IPS-20b (cell line): ENCODE data around the gene ZNF500.
A peak's percentile ranks its signal among the peaks of the same experiment; 100 is the strongest.

Experiments
- H3K27ac ChIP-seq: one replicate; pipeline ENCODE4 v1.5.1; 2013; ENCODE audit warnings: low read length
- H3K27me3 ChIP-seq: 2 replicates; pipeline ENCODE4 v1.6.1; 2013; ENCODE audit warnings: mild to moderate bottlenecking, low read length, inconsistent platforms; ENCODE audit not compliant: insufficient read depth
- H3K36me3 ChIP-seq: 2 replicates; pipeline ENCODE4 v1.6.1; 2013; ENCODE audit warnings: low read depth, mild to moderate bottlenecking, inconsistent platforms, low read length, moderate library complexity; ENCODE audit not compliant: insufficient read depth
- H3K4me1 ChIP-seq: 2 replicates; pipeline ENCODE4 v1.6.1; 2013; ENCODE audit warnings: mild to moderate bottlenecking, control low read depth, inconsistent platforms, low read length, moderate library complexity; ENCODE audit not compliant: insufficient read depth
- H3K4me3 ChIP-seq: 2 replicates; pipeline ENCODE4 v1.5.1; 2013; ENCODE audit warnings: mild to moderate bottlenecking, low read length, inconsistent platforms
- H3K9ac ChIP-seq: 2 replicates; pipeline ENCODE4 v1.6.1; 2013; ENCODE audit warnings: low read depth, mild to moderate bottlenecking, inconsistent platforms, low read length, moderate library complexity
- H3K9me3 ChIP-seq: 2 replicates; pipeline ENCODE4 v1.6.1; 2013; ENCODE audit warnings: mild to moderate bottlenecking, low read depth, low read length, inconsistent platforms; ENCODE audit not compliant: insufficient read depth

ZNF500 gene

DNA sequence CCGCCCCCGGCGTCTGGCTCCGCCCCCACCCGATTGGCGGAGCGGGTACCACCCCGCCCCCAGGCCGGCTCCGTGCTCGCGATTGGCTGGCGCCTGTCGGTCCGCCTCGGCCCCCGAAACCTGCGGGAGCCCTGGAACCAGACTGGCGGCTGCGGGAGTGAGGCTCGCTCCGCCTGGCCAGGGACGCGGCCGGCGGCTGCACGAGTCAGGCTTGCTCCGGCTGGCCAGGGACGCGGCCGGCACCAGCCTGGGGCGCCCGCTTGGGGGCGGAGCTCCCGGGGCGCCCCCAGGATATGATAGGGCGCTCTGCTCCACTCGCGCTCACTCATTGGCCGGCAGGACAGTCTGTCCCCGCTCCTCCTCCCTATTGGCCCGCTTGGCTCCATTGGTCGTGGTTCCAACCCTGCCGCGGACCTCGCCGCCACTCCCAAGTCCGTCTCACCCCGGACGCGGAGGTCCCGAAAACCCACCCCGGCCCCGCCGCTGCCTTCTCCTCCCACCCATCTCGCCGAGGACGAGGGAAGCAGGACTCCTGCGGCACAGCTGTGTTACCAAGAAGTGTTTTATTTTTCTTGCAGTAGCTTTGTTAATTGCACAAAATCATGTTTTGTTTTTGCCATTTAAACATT, 35.8 kb upstream of the ZNF500 start:
- peaks cover 38% of the 10 kb centered on the region for H3K36me3 ChIP-seq
- no peak overlapping the region for H3K27ac ChIP-seq
- H3K4me1 ChIP-seq = peaks cover 13% of the 10 kb centered on the region
- H3K9me3 ChIP-seq = no peaks in the 10 kb centered on the region
- peak overlapping the region; percentile 72 for H3K4me3 ChIP-seq
- peak overlapping the region; percentile 71; the same call in 1 of the 2 replicates for H3K9ac ChIP-seq
- H3K27me3 ChIP-seq = no peaks in the 10 kb centered on the region

DNA sequence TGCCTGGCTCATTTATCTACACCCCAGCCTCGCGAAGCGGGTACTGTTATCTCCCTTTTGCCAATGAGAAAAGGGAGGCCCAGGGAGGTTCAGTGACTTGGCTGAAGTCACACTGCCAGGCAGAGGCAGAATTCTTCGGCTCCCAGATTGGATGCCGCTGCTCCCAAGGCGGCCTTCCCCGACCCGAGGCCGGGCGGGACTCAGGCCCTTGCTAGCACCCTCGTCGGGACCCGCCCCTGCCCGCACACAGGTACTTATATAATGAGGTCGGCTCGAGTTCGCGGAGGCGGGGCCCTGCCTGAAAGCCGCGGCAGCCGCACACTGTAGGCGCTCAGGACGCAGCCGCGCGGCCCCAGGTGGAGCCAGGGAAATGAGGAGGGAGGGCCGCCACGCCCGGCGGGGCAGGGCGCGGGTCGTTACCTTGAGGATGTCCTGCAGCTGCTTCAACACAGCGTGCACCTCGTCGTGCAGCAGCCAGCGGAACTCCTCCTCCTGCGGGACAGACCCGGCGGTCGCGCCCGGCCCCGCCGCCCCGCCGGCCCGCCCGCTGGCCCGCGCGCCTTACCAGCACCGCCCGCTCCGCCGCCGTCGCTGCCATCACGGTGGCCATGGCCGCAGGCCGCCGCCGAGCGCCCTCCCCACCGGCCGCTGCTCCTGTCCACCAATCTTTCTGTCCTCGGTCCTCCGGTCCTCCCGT, 35.1 kb upstream of the ZNF500 start, which contains the start of gene ROGDI:
ROGDI (minus strand) TSS at position 672 of the 697 bp plus-strand sequence; CDS start at position 610, 62 bp downstream.
- H3K36me3 ChIP-seq = peaks cover 35% of the 10 kb centered on the region
- H3K9ac ChIP-seq = peak within 1 kb of the TSS; percentile 71; the same call in 1 of the 2 replicates
- H3K4me3 ChIP-seq = peak within 1 kb of the TSS; percentile 72
- peaks cover 13% of the 10 kb centered on the region for H3K4me1 ChIP-seq
- no peaks in the 10 kb centered on the region for H3K9me3 ChIP-seq
- H3K27ac ChIP-seq = no peak within 1 kb of the TSS
- H3K27me3 ChIP-seq = no peaks in the 10 kb centered on the region

DNA sequence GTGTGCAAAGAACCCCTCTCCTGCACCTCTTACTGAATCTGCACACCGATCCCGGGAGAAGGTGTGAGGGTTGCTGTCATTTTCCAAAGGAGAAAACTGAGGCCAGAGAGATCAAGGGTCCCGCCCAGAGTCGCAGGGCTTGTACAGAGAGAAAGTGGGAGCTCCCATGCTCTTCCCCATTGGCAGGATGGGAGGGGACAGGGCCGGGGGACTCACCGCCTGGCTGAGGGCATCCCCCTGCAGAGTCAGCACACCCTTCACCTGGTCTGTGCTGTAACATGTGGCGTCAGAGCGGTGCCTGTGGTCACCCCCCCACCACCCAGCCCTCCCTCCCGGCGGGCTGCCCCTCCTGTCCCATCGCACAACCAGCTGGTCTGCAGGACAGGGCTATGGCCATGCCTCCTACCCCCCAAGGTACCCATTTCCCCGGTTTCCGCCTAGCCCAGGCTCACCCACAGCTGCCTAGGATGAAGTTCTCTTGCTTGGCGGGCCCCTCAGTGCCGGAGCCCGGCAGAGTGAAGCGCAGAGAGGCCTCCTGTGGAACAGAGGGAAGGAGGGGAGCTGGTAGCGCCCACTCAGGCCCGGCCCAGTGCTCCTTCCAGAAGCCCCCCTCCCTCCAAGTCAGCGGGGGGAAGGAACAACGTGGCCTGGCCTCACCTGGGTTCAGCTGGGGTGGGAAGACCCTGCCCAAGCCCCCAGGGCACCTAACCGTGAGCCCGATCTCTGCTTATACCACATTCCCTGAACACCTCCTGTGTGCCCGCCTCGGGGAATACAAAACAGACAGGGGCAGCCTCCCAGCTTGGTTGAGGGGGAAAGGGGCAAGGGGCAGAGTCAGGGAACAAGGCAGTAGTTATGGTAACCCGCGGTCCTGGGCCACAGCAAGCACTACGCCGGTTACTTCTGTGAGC, 34.3 kb upstream of the ZNF500 start:
- Histone ChIP-seq H3K9ac (peak overlapping the region; percentile 64), H3K4me3 (peak overlapping the region; percentile 72), H3K27me3 (no peaks in the 10 kb centered on the region), H3K4me1 (peaks cover 13% of the 10 kb centered on the region), H3K9me3 (no peaks in the 10 kb centered on the region), H3K27ac (no peak overlapping the region), H3K36me3 (peaks cover 30% of the 10 kb centered on the region)

DNA sequence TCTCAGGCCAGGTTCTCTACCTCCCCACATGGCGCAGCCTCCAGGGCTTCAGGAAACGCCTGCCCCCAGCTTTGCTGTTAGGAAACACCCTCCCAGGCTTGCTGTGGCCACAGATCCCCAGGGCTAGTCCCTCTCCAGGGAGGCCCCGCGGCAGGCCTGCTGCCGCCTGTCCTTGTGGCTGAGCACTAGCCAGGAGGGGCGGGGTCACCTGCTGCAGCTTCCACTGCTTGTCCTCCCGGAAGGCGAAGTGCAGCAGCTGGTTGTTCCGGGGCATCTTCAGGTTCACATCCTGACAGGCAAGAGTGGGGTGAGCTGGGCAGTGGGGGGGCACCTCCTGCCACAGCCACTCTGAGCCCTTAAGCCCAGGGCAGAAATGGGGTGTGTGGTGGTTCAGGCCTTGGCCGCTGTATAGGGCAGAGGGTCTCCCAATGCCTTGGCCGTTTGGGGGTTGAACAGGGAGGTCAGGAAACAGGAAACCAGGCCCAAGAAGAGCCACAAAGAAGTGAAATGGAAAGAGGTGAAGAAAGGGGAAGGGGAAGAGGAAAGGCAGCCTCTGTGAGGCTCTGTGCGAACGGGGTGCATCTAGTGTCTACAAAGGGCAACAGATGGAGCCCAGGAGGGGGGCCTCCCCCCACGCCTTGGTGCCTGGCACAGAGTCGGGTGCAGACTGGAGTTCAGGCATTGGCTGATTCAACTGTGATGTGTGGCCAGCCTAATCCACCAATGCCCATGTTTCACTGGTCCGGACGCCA, 33.5 kb upstream of the ZNF500 start:
- Histone ChIP-seq H3K27ac (no peak overlapping the region), H3K27me3 (no peaks in the 10 kb centered on the region), H3K4me3 (peak overlapping the region; percentile 72; the same call in 1 of the 2 replicates), H3K9ac (no peak overlapping the region), H3K9me3 (no peaks in the 10 kb centered on the region), H3K4me1 (peaks cover 13% of the 10 kb centered on the region), H3K36me3 (peaks cover 25% of the 10 kb centered on the region)

DNA sequence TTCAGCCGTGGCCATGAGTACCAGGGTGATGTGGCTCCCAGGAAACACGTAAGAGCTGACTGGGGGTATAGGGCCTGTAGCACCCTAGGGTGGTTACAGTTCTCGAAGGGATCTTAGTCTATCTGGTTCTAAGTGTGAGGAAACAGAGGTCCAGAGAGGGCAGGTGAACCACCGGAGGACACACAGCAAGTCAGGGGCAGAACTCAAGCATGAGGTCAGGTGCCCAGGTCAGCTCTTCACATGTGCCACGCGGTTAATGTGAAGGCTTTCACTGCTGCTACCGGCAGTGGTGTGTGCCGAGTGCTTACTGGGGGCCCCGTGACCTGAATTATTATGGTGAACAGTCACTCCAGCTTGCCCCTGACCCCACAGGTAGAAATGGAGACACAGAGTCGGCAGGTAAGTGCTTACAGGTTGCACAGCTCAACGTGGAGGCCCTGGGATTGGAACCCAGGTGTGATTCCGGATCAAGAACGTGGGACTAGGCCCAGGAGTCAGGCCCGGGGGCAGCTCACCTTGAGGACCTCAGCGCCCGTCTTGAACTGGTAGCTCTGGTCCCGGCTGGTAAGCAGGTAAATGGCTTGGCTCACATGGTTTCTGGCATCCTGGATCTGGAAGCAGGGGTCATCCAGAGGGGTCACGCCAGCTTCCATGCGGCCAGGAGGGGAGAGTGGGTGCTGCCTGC, 32.4 kb upstream of the ZNF500 start:
- Histone ChIP-seq H3K36me3 (peaks cover 13% of the 10 kb centered on the region; the same call in 1 of the 2 replicates), H3K27me3 (no peaks in the 10 kb centered on the region), H3K27ac (no peak overlapping the region), H3K4me1 (peaks cover 13% of the 10 kb centered on the region), H3K9ac (no peak overlapping the region), H3K9me3 (no peaks in the 10 kb centered on the region), H3K4me3 (no peak overlapping the region)

DNA sequence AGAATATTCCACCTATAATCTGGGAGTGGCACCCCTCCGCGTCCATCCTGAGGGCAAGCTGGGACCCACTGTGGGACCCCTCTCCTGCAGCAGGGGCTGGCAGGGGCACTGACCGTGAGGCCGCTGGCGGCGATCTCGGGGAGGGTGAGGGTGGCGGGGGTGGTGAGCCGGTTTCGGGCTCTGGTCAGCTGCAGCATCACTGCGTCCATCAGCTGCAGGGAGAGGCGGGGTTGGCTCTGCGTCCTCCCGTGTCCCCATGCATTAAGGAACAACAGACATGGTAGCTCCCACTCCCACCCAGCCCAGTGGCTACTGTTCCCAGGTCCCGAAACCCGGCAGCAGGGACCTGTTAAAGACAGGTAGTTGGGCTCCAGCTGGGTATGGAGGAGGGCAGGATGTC, 31.5 kb upstream of the ZNF500 start:
- H3K27me3 ChIP-seq = no peaks in the 10 kb centered on the region
- H3K27ac ChIP-seq = no peak overlapping the region
- no peaks in the 10 kb centered on the region for H3K9me3 ChIP-seq
- H3K36me3 ChIP-seq = peaks cover 11% of the 10 kb centered on the region; the same call in 1 of the 2 replicates
- no peak overlapping the region for H3K9ac ChIP-seq
- H3K4me3 ChIP-seq = no peak overlapping the region
- H3K4me1 ChIP-seq = peaks cover 9% of the 10 kb centered on the region

DNA sequence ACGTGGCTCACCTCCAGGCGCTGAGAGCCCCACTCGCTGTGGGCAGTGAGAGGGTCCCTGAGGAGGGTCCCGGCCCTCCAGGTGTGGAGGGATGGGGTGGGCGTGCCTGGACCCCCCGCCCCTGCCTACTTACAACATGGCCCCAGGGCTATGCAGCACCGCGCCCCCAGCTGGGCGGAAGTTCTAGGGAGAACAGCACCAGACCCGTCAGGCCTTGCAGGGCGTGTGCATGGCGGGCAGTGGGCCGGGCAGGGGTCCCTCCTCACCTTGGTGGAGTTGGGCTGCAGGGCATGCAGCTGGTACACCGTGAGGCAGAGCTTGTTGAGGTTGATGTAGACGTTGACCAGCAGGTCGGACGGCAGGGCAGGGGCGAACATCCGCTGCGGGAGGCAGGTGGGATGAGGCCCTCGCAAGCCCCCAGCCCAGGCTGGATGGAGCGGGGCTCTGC, 30.9 kb upstream of the ZNF500 start:
- Histone ChIP-seq H3K4me3 (no peak overlapping the region), H3K36me3 (peaks cover 11% of the 10 kb centered on the region; the same call in 1 of the 2 replicates), H3K4me1 (peaks cover 5% of the 10 kb centered on the region), H3K27ac (no peak overlapping the region), H3K9me3 (no peaks in the 10 kb centered on the region), H3K27me3 (no peaks in the 10 kb centered on the region), H3K9ac (no peak overlapping the region)

DNA sequence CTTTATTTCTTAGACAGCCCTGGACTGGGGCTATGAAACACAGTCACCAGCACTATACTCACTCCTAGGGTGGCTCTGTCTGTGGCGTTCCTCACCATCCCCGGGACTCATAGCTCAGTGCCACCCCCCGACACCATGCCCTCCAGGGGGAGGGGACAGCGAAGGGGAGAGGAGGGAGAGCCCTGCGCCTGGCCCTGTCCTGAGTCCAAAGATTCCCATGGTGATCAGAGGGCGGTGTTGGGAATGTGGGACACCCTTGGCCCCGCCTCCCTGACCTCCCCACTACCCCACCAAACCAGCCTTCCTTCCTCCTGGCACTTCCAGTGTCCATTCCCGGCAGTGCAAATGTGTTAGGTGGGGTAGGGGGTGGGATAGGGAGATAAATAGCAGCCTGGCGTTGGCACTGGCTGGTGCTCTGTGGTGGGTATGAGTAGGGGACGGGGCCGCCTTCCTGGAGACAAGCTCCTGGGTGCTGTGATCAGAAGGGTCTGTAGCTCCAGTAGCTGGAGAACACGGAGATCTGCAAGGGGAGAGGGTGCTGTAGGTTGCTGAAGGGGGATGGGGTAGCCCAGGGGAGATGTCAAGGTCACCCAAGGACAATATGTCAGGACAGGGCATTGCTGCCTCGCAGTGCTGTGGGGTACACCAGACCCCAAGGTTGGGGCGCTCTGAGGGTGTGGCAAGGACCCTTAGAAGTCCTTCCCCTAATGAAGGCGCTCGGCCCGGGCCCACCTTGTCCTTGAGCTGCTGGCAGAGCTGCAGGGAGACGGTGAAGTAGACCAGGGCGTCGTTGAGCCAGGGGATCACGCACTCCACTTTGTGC, 30.2 kb upstream of the ZNF500 start:
- Histone ChIP-seq H3K27ac (no peak overlapping the region), H3K9ac (no peak overlapping the region), H3K27me3 (no peaks in the 10 kb centered on the region), H3K4me3 (no peak overlapping the region), H3K9me3 (no peaks in the 10 kb centered on the region), H3K4me1 (peaks cover 5% of the 10 kb centered on the region), H3K36me3 (peaks cover 11% of the 10 kb centered on the region; the same call in 1 of the 2 replicates)

DNA sequence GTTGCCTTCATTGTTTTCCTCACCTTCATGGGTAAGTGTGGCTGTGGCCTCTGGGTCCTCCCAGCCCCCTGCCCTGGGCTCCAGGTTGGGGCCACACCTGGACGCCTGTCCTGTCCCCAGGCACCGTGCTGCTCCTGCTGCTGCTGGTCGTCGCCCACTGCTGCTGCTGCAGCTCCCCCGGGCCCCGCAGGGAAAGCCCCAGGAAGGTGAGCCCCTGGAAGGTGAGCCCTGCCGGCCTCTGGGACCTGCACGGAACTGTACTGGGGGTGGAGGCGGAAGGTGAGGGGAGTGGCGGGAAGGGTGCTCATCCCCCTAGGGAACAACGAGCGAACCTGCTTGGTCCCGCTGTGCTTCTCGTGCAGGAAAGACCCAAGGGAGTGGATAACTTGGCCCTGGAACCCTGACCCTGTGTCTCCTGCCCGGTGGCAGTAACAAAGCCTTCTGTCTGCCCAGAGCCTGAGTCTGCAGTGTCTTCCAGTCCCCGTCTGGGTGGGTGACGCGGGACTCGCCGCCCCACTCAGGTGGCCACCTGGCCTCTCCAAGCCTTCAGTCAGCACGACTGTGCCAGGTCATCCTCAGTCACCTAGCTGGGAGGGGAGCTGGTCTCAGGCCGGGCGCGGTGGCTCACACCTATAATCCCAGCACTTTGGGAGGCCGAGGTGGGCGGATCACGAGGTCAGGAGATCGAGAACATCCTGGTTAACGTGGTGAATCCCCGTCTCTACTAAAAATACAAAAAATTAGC, 29.0 kb upstream of the ZNF500 start:
- Histone ChIP-seq H3K9ac (no peak overlapping the region), H3K27ac (no peak overlapping the region), H3K4me3 (no peak overlapping the region)

More for the DNA sequence above, 29.0 kb upstream of the ZNF500 start:
- Histone ChIP-seq H3K36me3 (peaks cover 11% of the 10 kb centered on the region; the same call in 1 of the 2 replicates), H3K27me3 (no peaks in the 10 kb centered on the region), H3K4me1 (peaks cover 2% of the 10 kb centered on the region), H3K9me3 (no peaks in the 10 kb centered on the region)
